ENCODE results near the gene SLC2A3.
"Not testable (repeated sequence)": the region's sequence is repeated elsewhere in the genome, so short reads cannot be mapped to it uniquely, and the experiment has no call there.

Gene SLC2A3

GRCh38 chr12:7973457-7973825 is 37.5 kb upstream of the SLC2A3 start:
- peak overlapping the region; percentile 93 for H3K27ac ChIP-seq

DNA sequence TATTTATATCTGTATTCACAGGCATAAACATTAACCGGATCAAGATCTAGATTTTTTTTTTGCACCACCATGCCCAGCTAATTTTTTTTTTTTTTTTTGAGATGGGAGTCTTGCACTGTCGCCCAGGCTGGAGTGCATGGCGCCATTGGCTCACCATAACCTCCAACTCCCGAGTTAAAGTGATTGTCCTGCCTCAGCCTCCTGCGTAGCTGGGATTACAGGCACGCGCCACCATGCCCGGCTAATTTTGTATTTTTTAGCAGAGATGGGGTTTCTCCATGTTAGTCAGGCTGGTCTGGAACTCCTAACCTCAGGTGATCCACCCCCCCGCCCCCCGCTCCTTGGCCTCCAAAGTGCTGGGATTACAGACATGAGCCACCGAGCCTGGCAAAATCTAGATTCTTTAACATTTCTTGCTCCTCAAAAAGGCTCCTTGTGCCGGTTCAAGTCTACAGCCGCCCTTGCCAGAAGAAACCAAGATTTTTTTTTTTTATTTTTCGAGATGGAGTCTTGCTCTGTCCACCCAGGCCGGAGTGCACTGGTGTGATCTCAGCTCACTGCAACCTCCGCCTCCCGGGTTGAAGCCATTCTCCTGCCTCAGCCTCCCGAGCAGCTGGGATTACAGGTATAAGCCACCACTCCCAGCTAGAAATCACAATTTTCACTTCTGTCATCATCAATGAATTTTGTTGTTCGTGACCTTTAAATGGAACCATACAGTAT is 36.9 kb upstream of the SLC2A3 start:
- Histone ChIP-seq H3K36me3 (no peaks in the 10 kb centered on the region), H3K9me3 (no peaks in the 10 kb centered on the region), H3K27ac (peak overlapping the region; percentile 93), H3K27me3 (no peaks in the 10 kb centered on the region), H3K4me1 (ENCODE audit: control insufficient read depth in 1 of 2, insufficient read depth in 1 of 2, low read depth in 1 of 2, low read length in 1 of 2) (peaks cover 79 to 87% of the 10 kb centered on the region in 2 experiments), H3K4me3 (ENCODE audit: low read depth in 1 of 2, low read length in 1 of 2) (peak overlapping the region; percentile 52 to 57)
- TF ChIP-seq CTCF (IDR thresholded peaks at IDR 0.05): no peak

More at GRCh38 chr12:7973457-7973825, 37.5 kb upstream of the SLC2A3 start:
- H3K27me3 ChIP-seq: no peaks in the 10 kb centered on the region
- H3K9me3 ChIP-seq: no peaks in the 10 kb centered on the region
- peaks cover 80 to 87% of the 10 kb centered on the region in 2 experiments for H3K4me1 ChIP-seq (ENCODE audit: control insufficient read depth in 1 of 2, insufficient read depth in 1 of 2, low read depth in 1 of 2, low read length in 1 of 2)
- TF ChIP-seq CTCF (IDR thresholded peaks at IDR 0.05): no peak
- H3K4me3 ChIP-seq (ENCODE audit: low read depth in 1 of 2, low read length in 1 of 2): peak overlapping the region; percentile 52 to 57
- H3K36me3 ChIP-seq: no peaks in the 10 kb centered on the region

DNA sequence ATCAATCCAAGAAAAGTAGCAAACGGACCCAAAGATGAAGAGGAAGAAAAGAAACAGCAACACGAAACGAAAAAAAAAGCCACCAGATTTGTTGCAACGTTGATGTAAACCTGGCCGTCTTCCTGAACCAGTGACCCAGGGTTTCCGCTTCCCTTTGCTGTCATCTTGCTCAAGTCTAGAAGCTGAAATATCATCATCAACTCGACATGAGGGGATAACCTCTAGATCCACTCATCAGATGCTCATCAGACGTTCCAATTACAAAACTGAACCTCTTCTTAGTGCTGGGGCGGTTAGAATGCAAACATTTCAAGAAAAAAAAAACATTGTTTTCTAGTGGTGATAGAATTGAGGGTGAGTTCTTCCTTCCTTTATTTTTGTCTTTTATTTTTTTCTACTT is 36.3 kb upstream of the SLC2A3 start:
- Histone ChIP-seq H3K4me1 (ENCODE audit: control insufficient read depth in 1 of 2, insufficient read depth in 1 of 2, low read depth in 1 of 2, low read length in 1 of 2) (peaks cover 78 to 89% of the 10 kb centered on the region in 2 experiments), H3K27ac (peak overlapping the region; percentile 93), H3K4me3 (ENCODE audit: low read depth in 1 of 2, low read length in 1 of 2) (peak overlapping the region; percentile 52 to 57)
- not testable (repeated sequence) for H3K9me3 ChIP-seq, H3K27me3 ChIP-seq, H3K36me3 ChIP-seq

- H3K9me3 ChIP-seq, H3K36me3 ChIP-seq, H3K27me3 ChIP-seq: not testable (repeated sequence)
- H3K4me3 ChIP-seq (ENCODE audit: low read depth in 1 of 2, low read length in 1 of 2): peak overlapping the region; percentile 65 to 86
- peak overlapping the region; percentile 99 for H3K27ac ChIP-seq
- H3K4me1 ChIP-seq (ENCODE audit: control insufficient read depth in 1 of 2, insufficient read depth in 1 of 2, low read depth in 1 of 2, low read length in 1 of 2): peaks cover 78 to 89% of the 10 kb centered on the region in 2 experiments
Observed at GRCh38 chr12:7971765-7972164, 35.8 kb upstream of the SLC2A3 start.

- Histone ChIP-seq H3K4me3 (ENCODE audit: low read depth in 1 of 2, low read length in 1 of 2) (peak overlapping the region; percentile 65 to 86), H3K9me3 (no peaks in the 10 kb centered on the region), H3K4me1 (ENCODE audit: control insufficient read depth in 1 of 2, insufficient read depth in 1 of 2, low read depth in 1 of 2, low read length in 1 of 2) (peaks cover 71 to 86% of the 10 kb centered on the region in 2 experiments), H3K27me3 (no peaks in the 10 kb centered on the region), H3K36me3 (no peaks in the 10 kb centered on the region), H3K27ac (peak overlapping the region; percentile 99)
- peak; percentile 62 for TF ChIP-seq CTCF (IDR thresholded peaks at IDR 0.05)
Observed at GRCh38 chr12:7970475-7971252, 34.7 kb upstream of the SLC2A3 start.

DNA sequence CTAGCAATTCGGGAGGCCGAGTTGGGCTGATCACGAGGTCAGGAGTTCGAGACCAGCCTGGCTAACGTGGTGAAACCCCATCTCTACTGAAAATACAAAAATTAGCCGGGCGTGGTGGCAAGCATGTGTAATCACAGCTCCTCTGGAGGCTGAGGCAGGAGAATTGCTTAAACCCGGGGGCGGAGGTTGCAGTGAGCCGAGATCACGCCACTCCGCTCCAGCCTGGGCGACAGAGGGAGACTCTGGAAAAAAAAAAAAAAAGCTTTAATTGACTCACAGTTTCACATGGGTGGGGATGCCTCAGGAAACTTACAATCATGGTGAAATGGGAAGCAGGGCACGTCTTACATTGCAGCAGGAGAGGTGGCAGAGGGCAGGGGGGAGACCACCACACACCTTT is 30.6 kb upstream of the SLC2A3 start:
- H3K9me3 ChIP-seq: no peaks in the 10 kb centered on the region
- H3K4me3 ChIP-seq (ENCODE audit: low read depth in 1 of 2, low read length in 1 of 2): no peak overlapping the region
- H3K27me3 ChIP-seq: no peaks in the 10 kb centered on the region
- H3K27ac ChIP-seq: peak overlapping the region; percentile 20
- H3K4me1 ChIP-seq (ENCODE audit: control insufficient read depth in 1 of 2, insufficient read depth in 1 of 2, low read depth in 1 of 2, low read length in 1 of 2): peaks cover 63 to 65% of the 10 kb centered on the region in 2 experiments
- no peaks in the 10 kb centered on the region for H3K36me3 ChIP-seq
- no peak for TF ChIP-seq CTCF (IDR thresholded peaks at IDR 0.05)

DNA sequence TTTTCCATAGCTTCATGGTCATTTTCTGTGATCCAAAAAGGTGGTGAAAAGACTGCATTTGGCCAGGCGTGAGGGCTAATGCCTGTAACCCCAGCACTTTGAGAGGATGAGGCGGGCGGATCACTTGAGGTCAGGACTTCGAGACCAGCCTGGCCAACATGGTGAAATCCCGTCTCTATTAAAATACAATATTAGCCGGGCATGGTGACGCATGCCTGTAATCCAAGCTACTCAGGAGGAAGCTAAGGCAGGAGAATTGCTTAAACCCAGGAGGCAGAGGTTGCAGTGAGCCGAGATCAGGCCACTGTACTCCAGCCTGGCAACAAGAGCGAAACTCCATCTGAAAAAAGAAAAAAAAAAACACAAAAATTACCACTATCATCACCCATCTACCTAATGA is 28.7 kb upstream of the SLC2A3 start:
- peaks cover 57 to 70% of the 10 kb centered on the region in 2 experiments for H3K4me1 ChIP-seq (ENCODE audit: control insufficient read depth in 1 of 2, insufficient read depth in 1 of 2, low read depth in 1 of 2, low read length in 1 of 2)
- H3K27ac ChIP-seq; H3K9me3 ChIP-seq; H3K27me3 ChIP-seq; H3K4me3 ChIP-seq (ENCODE audit: low read depth in 1 of 2, low read length in 1 of 2); H3K36me3 ChIP-seq: not testable (repeated sequence)
